HG03025 (cell line): Measurements from ENCODE around the gene FGF13.

Experiments
- ATAC-seq: cut with Tn5 transposase; IDR thresholded peaks from one replicate; pipeline ENCODE4 v1.9.1; 2021; ENCODE audit warnings: mild to moderate bottlenecking, moderate library complexity; ENCODE audit not compliant: unreplicated experiment, low FRiP score

The FGF13 gene

DNA sequence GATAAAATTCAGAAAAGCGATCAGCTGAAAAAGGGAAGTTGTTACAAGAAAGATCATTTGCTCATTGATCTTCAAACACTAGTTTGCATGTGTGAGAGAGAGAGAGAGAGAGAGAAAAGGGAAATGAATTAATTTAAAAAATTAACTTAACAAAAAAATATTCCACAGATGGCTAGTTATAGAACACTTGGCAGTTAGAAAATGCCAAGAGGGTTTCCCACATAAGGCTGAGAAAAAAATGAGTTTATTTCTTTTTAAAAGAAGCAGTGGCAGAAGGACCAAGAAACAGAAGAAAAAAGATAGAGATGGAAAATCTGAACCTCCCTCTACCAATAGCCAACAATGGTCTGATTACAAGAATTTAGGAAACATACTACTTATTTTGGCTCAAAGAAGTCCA, 47.1 kb downstream of the FGF13 start:
- no peak for ATAC-seq

DNA sequence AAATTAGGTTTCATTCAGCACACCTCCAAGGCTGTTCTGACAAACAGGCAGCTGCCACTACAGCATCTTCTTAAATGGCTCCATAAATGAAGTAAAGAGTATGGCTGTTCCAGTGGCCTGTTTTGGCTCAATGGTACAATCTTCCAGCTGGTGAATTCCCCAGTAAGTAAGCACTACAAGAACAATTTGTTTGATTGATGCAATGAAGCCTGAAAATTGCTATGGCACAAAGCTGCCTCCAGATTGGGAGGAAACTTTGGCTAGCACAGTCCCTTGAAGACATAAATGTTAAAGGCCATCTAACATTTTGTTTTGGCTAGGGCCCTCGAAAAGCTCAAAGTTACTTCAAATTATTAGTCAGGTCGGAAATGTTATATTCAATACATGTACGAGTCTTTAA, 47.5 kb downstream of the FGF13 start:
- ATAC-seq, result no peak

DNA sequence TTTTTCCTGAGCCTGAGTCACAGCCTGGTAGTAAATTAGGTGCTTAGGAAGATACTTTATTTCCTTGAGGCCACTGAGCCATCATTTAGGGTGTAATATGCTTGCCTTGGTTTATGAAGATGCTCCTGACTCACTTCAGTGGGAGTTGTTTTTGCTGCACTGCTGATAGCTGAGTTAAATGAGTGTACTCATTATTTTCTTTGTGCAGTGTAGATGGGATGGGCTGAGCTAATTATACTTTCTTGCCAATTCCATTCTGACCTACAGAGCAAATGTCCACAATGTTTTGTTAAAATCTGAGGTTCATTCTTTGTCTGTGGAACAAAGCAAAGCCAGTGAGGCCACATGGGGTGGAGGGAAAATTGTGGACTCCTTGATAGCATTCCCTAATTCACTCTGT, 60.0 kb downstream of the FGF13 start:
- ATAC-seq, result no peak

DNA sequence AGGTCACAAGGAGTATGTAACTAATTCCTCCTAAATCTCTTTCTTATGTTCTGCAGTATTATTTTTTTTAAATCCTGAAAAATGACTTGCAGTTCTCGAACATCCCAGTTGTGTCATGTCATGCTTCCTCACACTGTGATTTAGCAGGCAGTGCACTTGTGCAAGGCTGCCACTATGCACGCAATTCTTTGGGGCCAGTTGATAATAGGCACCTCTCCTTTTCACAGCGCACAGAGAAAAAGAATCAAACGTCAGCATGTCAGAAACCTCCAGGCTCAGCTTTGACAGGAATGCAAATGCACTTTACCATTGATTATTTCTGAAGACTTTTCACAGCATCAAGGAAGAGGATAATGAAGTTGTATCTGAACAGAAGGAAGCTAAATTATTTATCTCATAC, 62.9 kb downstream of the FGF13 start:
- no peak for ATAC-seq

DNA sequence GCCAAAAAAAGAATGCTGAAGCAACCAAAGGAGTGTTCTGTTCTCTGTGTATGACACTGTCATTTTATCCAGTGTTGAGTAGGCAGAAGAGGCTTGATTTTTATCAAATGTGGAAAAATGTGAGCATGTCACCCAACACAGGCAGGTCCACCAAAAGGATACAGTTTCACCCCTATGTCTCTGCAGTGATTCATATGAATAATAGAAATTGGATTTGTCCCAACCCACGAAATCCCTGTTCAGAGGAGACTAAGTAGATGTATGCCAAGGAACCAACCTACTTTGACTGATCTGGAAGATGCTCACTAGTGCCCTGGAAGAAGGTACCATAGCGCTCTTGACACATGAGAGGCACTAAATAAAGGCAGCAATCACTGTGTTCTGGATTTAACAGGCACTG, 72.5 kb downstream of the FGF13 start:
- no peak for ATAC-seq
